GM21526 (cell line): ENCODE results near the gene SAT1.

Source experiments
- ATAC-seq: cut with Tn5 transposase; IDR thresholded peaks from one replicate; pipeline ENCODE4 v1.9.1; 2021; ENCODE audit warnings: moderate library complexity; ENCODE audit not compliant: unreplicated experiment, low FRiP score

Gene SAT1

DNA sequence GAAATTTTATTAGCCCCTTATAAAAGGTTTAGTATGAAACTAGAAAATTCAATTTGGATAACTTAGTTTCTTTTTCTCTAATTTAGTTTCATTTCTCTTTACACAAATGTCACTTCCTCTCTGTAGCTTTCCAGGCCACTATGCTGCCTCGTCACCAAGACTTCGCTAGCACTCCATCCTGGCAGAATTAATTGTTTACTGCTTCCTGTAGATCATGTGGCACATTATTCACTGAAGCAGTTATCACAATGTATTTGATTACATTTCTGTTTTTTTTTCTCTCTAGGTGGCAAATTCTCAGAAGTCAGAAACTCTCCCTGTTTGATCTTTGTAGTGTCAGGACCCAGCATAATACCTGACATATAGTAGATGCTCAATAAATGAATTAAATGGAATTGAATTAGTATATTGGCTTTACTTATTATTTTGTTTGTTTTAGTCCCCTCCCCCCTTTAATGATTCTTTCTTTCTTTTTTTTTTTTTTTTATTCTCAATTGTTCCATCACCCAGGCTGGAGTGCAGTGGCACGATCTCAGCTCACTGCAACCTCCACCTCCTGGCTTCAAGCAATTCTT lies 9.3 kb upstream of the SAT1 start:
- peak; percentile 76 for ATAC-seq

DNA sequence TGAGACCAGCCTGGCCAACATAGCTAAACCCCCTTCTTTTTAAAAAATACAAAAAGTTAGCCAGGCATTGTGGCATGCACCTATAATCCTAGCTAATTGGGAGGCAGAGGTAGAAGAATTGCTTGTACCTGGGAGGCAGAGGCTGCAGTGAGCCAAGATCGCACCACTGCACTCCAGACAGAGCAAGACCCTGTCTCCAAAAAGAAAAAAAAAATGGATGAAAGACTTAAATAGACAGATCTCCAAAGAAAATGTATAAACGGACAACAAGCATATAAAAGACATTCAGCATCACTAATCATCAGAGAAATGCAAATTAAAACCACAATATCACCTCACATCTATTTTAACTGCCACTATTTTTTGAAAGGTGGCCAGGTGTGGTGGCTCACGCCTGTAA lies 6.6 kb upstream of the SAT1 start:
- no peak for ATAC-seq

DNA sequence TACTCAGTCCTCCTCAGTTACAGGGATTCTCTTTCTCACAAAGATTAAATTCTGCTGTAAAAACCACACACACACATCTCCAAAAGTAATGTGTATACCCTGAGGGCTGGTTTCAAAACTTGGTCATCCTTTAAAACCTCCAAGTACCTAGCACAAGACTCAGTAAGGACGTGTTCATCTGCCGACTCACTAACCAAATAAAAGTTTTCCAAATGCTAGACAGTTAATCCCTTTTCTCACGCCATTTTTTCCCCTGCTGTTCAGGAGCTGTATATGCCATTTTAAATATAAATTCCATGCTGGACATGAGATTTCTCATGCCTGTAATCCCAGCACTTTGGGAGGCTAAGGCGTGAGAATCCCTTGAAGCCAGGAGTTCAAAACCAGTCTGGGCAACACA lies 3.9 kb upstream of the SAT1 start:
- ATAC-seq, result no peak

DNA sequence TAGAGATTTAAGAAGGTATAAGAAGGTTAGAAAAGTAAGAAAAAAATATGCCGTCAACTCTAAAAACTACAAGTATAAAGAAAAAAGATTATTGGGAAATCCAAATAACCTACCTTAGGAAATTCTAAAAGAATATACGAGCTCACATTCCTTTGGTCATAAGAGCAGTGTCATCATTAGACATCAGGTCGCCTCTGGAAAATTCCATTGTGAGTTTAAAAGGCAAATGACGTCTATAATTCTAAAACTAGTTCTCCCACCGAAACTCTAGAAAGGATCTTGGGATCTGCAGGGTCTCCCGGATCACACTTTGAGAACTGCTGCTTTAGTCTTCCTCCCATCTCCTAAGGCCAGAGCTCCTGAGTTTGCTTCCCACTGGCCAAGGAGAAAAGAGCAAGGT lies 518 bp upstream of the SAT1 start:
- no peak for ATAC-seq

GRCh38 chrX:23783589-23784469 lies 856 bp downstream of the SAT1 start:
- no peak for ATAC-seq

- ATAC-seq, result no peak
Measured at GRCh38 chrX:23784470-23785331, 1.7 kb downstream of the SAT1 start.

- no peak for ATAC-seq
Measured at GRCh38 chrX:23785580-23785979, 2.6 kb downstream of the SAT1 start.

DNA sequence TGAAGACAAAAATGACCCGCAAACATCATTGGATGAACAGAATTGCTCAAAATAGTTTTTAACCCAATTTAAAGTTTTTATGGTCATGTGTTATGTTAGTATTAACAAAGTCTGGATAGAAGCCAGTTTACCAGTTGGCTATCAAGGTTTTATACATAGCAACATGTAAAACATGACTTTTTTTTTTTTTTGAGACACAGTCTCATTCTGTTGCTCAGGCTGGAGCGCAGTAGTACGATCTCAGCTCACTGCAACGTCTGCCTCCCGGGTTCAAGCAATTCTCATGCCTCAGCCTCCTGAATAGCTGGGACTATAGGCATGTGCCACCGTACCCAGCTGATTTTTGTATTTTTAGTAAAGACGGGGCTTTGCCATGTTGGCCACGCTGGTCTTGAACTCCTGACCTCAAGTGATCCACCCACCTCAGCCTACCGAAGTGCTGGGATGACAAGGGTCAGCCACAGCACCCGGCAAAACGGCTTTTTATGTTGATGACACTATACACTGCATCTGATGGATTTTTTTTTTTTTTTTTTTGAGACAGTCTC lies 3.4 kb downstream of the SAT1 start:
- no peak for ATAC-seq

GRCh38 chrX:23787745-23788118 lies 4.8 kb downstream of the SAT1 start:
- ATAC-seq, result no peak

DNA sequence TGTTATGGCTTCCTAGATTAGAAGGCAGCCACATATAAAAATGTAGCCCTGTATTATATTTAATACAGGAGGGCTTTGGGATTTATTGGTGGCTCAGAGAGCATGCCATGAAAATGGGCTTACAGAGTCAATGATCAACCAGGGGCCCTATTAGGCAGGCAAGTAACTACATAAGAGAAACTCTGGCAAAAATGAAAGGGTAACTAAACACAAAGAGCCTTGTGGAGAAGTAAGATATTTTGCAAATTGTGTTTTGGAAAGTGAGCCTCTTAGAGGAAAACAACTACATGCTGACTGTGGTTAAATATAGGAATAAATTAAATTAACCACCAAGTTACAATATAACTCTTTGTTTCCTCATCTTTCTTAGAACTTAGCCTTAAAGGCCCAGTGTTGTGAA lies 5.5 kb downstream of the SAT1 start:
- no peak for ATAC-seq

- no peak for ATAC-seq
Measured at GRCh38 chrX:23788946-23789345, 6.0 kb downstream of the SAT1 start.

GRCh38 chrX:23789386-23790154 lies 6.6 kb downstream of the SAT1 start:
- ATAC-seq, result no peak

- no peak for ATAC-seq
Measured at GRCh38 chrX:23790155-23790497, 7.2 kb downstream of the SAT1 start.

DNA sequence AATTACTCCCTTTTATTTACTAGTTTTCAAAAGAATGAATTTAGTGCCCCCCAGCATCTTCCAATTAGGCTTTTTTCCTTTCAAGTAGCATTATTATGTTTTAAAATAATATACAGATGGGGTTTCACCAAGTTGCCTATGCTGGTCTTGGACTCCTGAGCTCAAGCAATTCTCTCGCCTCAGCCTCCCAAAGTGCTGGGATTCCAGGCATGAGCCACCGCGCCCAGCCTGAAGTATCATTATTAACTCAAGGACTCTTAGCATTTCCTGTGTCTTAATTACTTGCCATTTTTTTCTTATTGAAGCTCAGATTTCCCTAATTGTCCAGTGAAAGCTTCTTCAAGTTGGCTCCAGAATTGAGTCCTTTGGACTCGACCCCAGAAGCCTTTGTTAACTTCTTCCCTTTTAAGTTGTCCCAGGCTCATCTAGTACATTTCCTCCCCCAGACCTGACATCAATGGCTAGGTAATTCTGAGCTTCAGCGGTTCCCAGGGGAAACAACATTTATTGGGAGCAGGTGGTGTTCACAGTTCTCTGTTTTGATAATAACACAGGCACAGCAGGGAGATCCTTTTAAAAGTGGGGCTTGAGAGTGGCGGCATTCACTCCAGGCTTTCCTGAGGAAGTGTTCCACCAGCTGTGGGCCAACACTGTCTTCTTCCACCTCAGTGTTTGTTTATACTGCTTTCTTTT lies 10.0 kb downstream of the SAT1 start:
- ATAC-seq, result no peak

DNA sequence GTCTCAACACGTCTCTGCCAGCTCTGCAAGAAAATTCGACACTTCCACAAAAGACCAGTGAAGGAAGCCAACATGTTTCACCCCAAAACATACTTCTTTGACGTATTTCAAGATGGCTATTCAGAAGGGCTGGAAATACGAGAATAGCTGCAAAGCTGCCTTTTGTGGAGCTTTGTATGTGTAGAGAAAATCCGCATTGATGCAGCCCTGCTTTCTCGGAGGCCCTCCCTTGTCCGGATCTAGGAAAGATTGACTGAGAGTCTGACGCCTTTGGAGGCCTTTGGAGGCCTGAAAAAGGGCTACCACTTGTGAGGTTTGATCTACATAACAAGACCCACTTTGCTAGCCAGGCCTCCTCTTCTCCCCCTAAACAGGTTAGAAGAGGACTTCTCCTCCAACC lies 12.2 kb downstream of the SAT1 start:
- ATAC-seq, result no peak

DNA sequence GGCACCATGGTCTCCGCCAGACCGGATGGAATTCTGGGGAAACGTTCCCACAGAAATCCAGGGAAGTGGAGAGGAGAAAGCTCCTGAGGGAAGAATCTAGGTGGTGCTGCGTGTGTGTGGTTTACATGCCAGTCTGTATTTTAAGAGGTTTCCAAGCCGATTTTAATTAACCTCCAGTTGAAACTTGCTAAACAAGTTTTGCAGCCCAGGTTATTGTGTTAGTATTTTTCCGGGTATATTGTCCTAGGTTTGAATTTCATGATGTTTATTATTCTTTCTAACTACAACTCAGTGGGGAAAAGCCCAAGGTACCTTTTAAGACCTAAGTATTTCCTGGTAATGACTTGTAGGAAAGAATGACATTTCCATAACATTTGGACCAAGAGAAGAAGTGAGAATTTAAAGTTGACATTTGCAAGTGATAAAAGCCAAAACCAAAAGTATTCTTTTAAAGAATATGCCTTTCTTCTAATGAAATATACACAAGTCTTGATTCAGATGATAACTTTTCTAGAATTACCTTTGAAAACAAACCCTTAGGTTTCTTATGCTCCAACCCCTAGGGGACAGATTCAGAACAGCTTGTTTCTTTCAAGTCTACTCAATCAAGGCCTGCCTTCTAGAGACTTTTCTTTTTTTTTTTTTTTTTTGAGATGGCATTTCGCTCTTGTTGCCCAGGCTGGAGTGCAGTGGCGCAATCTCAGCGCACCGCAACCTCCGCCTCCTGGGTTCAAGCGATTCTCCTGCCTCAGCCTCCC lies 14.6 kb downstream of the SAT1 start:
- ATAC-seq, result no peak

DNA sequence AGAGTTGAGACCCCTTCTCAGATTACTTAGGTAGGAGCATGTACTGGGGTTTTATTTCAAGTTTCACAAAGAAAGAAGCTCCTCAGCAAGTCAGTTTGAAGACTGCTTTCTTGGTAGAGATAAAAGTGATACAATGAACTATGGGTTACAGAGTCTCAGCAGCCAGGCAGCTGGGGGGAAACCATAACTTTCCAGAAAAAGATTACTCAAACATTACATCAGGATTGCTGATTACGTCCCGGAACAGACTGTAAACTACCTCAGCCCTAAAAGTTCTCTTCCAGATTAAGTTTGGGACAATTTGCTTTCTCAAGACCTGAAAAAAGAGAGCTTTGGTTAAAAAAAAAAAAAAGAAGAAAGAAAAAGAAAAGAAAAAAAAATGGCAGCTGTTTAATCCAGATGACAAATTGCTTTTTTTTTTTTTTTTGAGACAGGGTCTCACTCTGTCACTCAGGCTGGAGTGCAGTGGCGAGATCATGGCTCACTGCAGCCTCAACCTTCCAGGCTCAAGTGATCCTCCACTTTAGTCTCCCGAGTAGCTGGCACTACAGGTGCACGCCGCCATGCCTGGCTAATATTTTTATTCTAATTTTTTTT lies 16.6 kb downstream of the SAT1 start:
- ATAC-seq, result no peak

DNA sequence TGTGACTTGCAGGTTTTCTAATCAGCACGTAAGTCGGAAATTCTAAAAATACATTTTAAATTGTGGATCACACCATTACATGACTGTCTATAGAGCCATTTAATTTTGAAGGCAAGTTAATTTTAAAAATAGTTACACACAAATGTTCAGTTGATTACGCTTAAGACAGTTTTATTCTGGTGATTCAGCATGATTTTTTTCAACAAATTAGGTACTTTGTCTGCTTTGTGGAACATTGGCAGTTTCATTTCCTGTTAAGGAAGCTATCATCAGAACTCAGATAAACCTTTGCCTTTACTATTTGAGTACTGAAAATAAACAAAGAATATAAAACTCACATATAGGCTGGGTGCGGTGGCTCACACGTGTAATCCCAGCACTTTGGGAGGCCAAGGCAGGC lies 19.5 kb downstream of the SAT1 start:
- ATAC-seq, result no peak

DNA sequence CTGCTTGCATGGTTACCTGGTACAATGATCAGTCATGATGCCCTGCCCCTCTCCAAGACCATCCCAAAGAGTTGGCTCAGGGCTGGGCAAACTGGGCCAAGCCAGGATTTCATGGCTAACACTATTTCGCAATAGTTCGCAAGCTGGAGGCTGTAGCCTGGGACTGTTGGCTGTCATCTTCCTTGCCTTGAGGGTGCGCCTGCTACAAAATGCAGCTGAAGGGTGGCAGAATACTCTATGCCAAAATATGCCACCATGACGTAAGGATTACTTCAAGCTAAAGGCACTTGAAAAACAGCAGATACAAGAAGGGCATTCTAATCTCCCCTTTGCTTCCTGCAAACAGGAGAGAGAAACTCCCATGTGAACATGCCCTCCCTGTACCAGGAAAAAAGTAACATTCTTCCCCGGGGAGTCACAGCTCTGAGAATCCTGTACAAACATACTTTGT lies 21.0 kb downstream of the SAT1 start:
- ATAC-seq, result no peak
